Posterior vena cava (tissue), 2 donors: Measurements from ENCODE around the gene CACNA2D1. TPM values are rescaled to one million over a fixed set of nuclear protein-coding genes. Genes with fewer than 3 reads are reported as not detected.

ENCODE experiments used
- DNase-seq: peaks from one replicate; pipeline ENCODE4 v3.0.0-alpha.2; 2020; ENCODE audit warnings: low spot score
- intact Hi-C, 2 donors: fragments of 100-400 bp; cut with DNase I; formaldehyde crosslinking; loops; one replicate each; pipeline versions ENCODE4 v1.14.1 to v1.14.2; 2022 to 2023
- total RNA-seq, 2 donors: library from RNA; stranded (reverse); fragmentation: NEBNext Ultra II Directional; extraction: Animal tissue kit (Norgen Biotek cat#: 25700); gene quantifications; one replicate each; pipeline ENCODE4 v1.2.1, GENCODE V29; 2021
- donor health status: DM: yes; HTN: yes; CAD: no.
- donor health status: DM: yes; HTN: yes; CAD: no.

Gene CACNA2D1
- total RNA-seq, 2 donors from 2014 or later, result 34.3 to 39.1 TPM

GRCh38 chr7:82312646-82313045 lies 130.9 kb downstream of the CACNA2D1 start:
- intact Hi-C loops, result no loop called here

GRCh38 chr7:82305347-82306005 lies 138.1 kb downstream of the CACNA2D1 start:
- intact Hi-C loops, result no loop called here
- DNase-seq, result no peak

More at GRCh38 chr7:82312646-82313045, 130.9 kb downstream of the CACNA2D1 start:
- DNase-seq, result no peak

GRCh38 chr7:82294865-82295264 lies 148.7 kb downstream of the CACNA2D1 start:
- intact Hi-C loops, result no loop called here
- DNase-seq, result no peak

GRCh38 chr7:82294382-82294784 lies 149.2 kb downstream of the CACNA2D1 start:
- DNase-seq, result no peak
- intact Hi-C loops, result no loop called here

- no peak for DNase-seq
- intact Hi-C loops, result no loop called here
Measured at GRCh38 chr7:82293467-82293866, 150.1 kb downstream of the CACNA2D1 start.

- intact Hi-C loops, result no loop called here
- no peak for DNase-seq
Measured at GRCh38 chr7:82291931-82292330, 151.6 kb downstream of the CACNA2D1 start.

- intact Hi-C loops, result no loop called here
- DNase-seq, result no peak
Measured at GRCh38 chr7:82289889-82290288, 153.7 kb downstream of the CACNA2D1 start.

- intact Hi-C loops, result no loop called here
- DNase-seq, result no peak
Measured at GRCh38 chr7:82289152-82289535, 154.4 kb downstream of the CACNA2D1 start.

- DNase-seq, result no peak
- intact Hi-C loops, result no loop called here
Measured at GRCh38 chr7:82286798-82287140, 156.8 kb downstream of the CACNA2D1 start.

- intact Hi-C loops, result no loop called here
- DNase-seq, result no peak
Measured at GRCh38 chr7:82286096-82286797, 157.3 kb downstream of the CACNA2D1 start.

GRCh38 chr7:82284936-82285519 lies 158.5 kb downstream of the CACNA2D1 start:
- intact Hi-C loops, result no loop called here

GRCh38 chr7:82275342-82275741 lies 168.2 kb downstream of the CACNA2D1 start:
- no peak for DNase-seq
- intact Hi-C loops, result no loop called here

More at GRCh38 chr7:82284936-82285519, 158.5 kb downstream of the CACNA2D1 start:
- no peak for DNase-seq

- intact Hi-C loops, result no loop called here
- no peak for DNase-seq
Measured at GRCh38 chr7:82274681-82275080, 168.9 kb downstream of the CACNA2D1 start.

GRCh38 chr7:82273886-82274285 lies 169.7 kb downstream of the CACNA2D1 start:
- intact Hi-C loops, result no loop called here

GRCh38 chr7:82270870-82271269 lies 172.7 kb downstream of the CACNA2D1 start:
- intact Hi-C loops, result no loop called here

More at GRCh38 chr7:82273886-82274285, 169.7 kb downstream of the CACNA2D1 start:
- DNase-seq, result no peak

GRCh38 chr7:82268632-82269031 lies 174.9 kb downstream of the CACNA2D1 start:
- intact Hi-C loops, result no loop called here
- no peak for DNase-seq

More at GRCh38 chr7:82270870-82271269, 172.7 kb downstream of the CACNA2D1 start:
- DNase-seq, result no peak

- intact Hi-C loops, result no loop called here
- DNase-seq, result no peak
Measured at GRCh38 chr7:82266081-82266480, 177.5 kb downstream of the CACNA2D1 start.

GRCh38 chr7:82264783-82265305 lies 178.7 kb downstream of the CACNA2D1 start:
- intact Hi-C loops, result no loop called here

GRCh38 chr7:82263920-82264782 lies 179.4 kb downstream of the CACNA2D1 start:
- intact Hi-C loops, result no loop called here
- DNase-seq, result no peak

More at GRCh38 chr7:82264783-82265305, 178.7 kb downstream of the CACNA2D1 start:
- no peak for DNase-seq
